Left hindlimb (tissue), 1 donor: ENCODE measurements around the gene NR1I2.

Source experiments
- DNase-seq: peaks from one replicate; pipeline ENCODE4 v3.0.0-alpha.2; 2018

NR1I2 gene

DNA sequence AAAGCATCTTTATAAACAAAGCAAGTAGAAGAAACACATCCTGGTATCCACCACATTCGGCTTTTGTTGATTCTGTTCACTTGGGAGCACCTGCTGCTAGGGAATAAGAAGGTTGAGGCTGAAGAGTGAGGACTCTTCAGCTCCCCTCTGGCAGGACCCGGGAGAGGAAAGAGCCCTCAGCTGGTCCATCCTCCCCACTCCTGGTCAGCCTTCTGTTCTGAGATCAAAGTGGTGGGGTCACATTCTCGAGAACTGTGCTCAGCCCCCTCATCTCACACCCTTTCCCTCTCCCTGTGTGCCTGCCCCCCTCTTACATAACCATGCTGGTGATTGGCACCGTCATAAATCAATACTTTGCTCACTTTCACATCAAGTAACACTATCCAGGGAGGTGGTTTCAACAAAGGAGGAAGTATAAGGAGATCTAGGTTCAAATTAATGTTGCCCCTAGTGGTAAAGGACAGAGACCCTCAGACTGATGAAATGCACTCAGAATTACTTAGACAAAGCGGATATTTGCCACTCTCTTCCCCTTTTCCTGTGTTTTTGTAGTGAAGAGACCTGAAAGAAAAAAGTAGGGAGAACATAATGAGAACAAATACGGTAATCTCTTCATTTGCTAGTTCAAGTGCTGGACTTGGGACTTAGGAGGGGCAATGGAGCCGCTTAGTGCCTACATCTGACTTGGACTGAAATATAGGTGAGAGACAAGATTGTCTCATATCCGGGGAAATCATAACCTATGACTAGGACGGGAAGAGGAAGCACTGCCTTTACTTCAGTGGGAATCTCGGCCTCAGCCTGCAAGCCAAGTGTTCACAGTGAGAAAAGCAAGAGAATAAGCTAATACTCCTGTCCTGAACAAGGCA is at the start of gene NR1I2:
Gene NR1I2, plus strand, starts transcription at position 772 of the 869 bp plus-strand sequence.
- no peak for DNase-seq

DNA sequence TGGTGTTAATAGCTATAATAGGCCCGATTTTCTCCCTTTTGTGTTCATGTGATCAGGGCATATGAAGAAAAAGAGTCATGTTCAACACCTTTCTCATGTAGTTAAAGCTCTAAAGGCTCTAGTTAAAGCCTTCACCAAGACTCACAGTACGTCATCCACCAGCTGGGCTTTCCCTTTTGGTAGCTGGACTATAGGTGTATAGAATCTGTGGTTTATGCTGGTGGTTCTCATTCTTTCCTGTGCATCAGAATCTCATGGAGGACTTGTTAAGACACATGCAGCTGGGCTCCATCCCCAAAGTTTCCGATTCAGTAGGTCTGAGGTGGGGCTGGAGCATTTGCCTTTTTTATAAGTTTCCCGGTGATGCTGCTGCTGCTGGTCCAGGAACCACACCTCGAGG is 48.1 kb upstream of the NR1I2 start:
- DNase-seq, result no peak

- DNase-seq, result no peak
Observed at GRCh38 chr3:119738741-119739140, 43.2 kb upstream of the NR1I2 start.

- DNase-seq, result no peak
Observed at GRCh38 chr3:119741657-119742590, 40.0 kb upstream of the NR1I2 start.

- DNase-seq, result no peak
Observed at GRCh38 chr3:119743921-119744320, 38.0 kb upstream of the NR1I2 start.

- DNase-seq, result no peak
Observed at GRCh38 chr3:119745942-119746341, 36.0 kb upstream of the NR1I2 start.

- no peak for DNase-seq
Observed at GRCh38 chr3:119746423-119746822, 35.5 kb upstream of the NR1I2 start.

GRCh38 chr3:119747357-119747756 is 34.5 kb upstream of the NR1I2 start:
- no peak for DNase-seq

DNA sequence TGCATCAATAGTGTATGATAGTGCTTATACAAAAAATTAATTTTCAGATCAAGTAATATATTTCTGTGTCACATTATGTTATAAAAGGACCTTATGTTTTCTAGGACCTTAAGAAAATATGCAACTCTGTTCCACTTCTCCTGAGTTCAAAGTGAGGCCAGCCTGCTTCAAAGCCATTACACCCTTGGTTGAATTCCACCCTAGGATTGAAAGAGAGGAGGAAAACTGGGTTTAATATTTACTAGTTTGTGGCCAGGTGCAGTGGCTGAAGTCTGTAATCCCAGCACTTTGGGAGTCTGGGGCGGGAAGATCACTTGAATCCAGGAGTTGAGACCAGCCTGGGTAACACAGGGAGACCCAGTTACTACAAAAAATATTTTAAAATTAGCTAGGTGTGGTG is 32.9 kb upstream of the NR1I2 start:
- DNase-seq, result no peak

DNA sequence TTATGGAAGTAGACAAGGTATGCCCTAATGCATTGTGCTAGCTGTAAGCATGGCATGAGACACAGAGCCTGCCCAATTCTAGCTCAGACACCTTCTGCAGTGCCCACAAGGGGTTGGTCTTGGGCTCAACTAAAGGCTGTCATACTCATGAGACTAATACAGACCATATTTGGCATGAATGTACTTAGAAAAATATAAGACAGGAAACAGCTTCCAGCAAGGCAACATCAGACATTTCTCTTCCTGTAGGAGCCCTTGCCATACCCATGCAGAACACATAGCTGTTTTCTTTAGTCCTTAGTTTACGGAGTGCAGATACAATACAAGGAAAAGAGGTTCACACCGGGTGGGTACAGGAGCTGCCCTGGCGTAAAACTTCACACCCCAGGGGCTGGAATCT is 30.5 kb upstream of the NR1I2 start:
- no peak for DNase-seq

GRCh38 chr3:119759962-119760361 is 21.9 kb upstream of the NR1I2 start:
- DNase-seq, result no peak

DNA sequence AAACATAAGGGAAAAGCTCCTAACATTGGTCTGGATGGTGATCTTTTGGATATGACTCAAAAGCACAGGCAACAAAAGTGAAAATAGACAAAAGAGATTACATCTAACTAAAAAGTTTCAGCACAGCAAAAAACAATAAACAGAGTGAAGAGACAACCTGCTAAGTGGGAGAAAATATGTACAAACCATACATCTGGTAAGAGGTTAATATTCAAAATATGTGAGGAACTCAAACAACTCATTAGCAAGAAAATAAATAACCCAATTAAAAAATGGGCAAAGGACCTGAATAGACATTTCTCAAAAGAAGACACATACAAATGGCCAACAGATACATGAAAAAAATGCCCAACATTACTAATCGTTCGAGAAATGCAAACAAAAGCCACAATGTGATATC is 19.0 kb upstream of the NR1I2 start:
- DNase-seq, result no peak

DNA sequence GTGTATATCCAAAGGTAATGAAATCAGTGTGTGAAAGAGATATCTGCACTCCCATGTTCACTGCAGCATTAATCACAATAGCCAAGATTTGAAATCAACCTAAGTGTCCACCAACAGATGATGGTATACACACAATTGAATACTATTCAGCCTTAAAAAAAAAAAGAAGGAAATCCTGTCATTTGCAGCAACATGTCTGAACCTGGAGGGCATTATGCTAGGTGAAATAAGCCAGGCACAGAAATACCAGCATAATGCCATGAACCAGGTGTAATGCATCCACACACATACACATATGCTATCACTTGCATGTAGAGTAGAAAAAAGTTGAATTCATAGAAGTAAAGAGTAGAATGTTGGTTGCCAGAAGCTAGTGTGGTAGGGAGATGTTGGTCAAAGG is 18.4 kb upstream of the NR1I2 start:
- no peak for DNase-seq

- no peak for DNase-seq
Observed at GRCh38 chr3:119765239-119765638, 16.7 kb upstream of the NR1I2 start.

DNA sequence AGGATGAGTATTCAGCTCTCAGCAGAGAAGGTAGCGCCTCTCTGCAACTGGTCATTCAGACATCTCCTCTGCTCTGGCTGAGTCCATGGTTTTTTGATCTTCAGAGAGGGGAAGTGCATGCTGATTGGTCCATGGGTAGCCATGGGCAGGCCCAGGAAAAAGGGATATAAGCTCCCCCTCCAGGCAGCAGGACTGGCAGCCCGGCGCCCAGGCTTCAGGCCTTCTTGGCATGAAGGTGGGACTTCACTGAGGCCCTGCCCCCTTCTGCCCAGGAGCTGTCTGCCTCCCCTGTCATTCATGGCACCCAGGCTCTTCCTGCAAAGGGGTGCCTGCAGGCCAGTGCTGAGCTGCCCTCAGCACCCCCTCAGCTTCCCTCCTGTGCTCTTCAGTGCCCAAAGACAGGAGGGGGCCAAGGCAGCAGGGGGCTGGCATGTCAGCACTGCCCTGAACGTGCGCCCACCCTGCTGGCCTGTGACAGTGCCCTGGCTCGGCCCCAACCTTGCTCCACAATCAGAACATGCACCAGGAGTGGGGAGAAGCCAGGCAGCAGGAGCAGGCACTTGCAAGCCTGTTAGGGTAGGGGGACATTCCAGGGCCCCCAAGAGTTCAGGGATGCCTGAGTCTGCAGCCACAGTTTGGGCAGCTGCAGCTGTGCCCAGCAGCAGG is 13.8 kb upstream of the NR1I2 start:
- DNase-seq, result no peak

GRCh38 chr3:119768668-119769393 is 13.1 kb upstream of the NR1I2 start:
- no peak for DNase-seq

GRCh38 chr3:119769394-119770149 is 12.3 kb upstream of the NR1I2 start:
- no peak for DNase-seq

DNA sequence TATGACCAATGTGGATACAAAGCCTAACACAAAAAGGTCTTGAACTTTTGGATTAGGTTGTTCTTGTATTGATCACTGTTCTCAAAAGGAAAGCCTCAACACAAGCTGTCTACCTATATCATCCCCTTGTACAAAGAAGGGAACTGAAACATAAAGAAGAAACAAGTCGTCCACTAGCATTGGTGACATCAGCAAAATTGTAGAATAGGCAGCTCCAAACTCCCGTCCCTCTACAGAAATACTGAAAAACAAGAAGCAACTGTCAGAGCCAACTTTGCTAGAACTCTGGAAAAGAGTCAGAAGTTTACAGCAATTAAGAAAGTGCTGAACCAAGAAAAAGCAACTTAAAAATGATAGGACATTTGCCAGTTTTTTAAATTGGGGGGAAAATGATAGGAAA is 7.5 kb upstream of the NR1I2 start:
- no peak for DNase-seq

- DNase-seq, result no peak
Observed at GRCh38 chr3:119776304-119776703, 5.6 kb upstream of the NR1I2 start.

DNA sequence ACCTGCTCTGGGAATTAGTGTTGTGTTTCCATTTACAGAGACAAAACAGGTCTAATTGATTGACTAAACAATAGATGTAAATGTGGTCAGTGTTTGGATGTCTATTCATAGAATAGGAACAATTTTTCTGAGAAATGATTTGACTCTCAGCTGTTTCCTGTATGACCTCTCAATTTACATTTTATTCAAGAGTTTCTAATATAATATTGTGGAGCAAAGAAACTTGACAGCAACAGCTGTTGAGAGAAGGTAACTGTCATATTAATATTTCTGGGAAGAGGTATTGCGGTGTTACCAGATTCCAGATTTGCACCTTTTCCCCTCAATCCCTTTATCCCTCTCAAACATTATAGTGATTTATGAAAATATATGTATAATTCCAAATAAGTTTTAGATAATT is 3.7 kb upstream of the NR1I2 start:
- DNase-seq, result no peak

DNA sequence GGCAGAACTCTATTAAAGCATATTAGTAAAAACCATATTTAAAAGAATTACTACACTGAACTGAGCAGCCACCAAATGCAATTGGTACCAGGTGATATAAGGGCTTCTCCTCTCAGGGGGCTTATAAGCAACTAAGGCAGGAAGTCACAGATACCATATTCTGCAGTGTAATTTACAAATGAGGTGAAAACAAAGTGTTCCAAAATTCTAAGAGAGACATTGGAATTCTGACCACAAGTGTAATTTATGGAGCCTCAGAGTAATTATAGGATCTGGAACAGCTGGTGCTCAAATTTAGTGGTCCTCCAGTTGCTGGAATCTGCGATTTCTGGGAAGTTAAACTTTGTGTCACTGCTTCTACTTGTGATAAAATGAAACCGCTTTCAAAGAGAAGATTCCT is 3.1 kb upstream of the NR1I2 start:
- no peak for DNase-seq
